Calu3 (cell line): ENCODE measurements around the gene SMURF1. TPM values are rescaled to one million over a fixed set of nuclear protein-coding genes. Genes with fewer than 3 reads are reported as not detected.

Source experiments
- BruUV-seq: library from RNA; stranded (reverse); fragments of 400-500 nt; replicated peaks from 2 replicates; lab custom pipeline; 2021; lab: Mats Ljungman, UMichigan
- CTCF ChIA-PET: fragments of 300-600 bp; sonication (Branson Sonifier 250); formaldehyde crosslinking; loops from one replicate; lab custom pipeline; 2022; ENCODE audit warnings: antibody characterized with exemption; lab: Charles Lee
- DNase-seq: peaks from one replicate; pipeline ENCODE4 v3.0.0; 2022
- H3K27ac Mint-ChIP-seq: one replicate; pipeline ENCODE4 v1.8.0; 2022; ENCODE audit warnings: mixed read lengths; ENCODE audit not compliant: unreplicated experiment
- H3K27me3 Mint-ChIP-seq: one replicate; pipeline ENCODE4 v1.8.0; 2022; ENCODE audit warnings: mixed read lengths; ENCODE audit not compliant: unreplicated experiment
- H3K36me3 Mint-ChIP-seq: one replicate; pipeline ENCODE4 v1.8.0; 2022; ENCODE audit warnings: mild to moderate bottlenecking, moderate library complexity, mixed read lengths; ENCODE audit not compliant: insufficient read depth, unreplicated experiment
- H3K4me1 Mint-ChIP-seq: one replicate; pipeline ENCODE4 v1.8.0; 2022; ENCODE audit warnings: mild to moderate bottlenecking, low read depth, mixed read lengths; ENCODE audit not compliant: unreplicated experiment
- H3K4me3 Mint-ChIP-seq: one replicate; pipeline ENCODE4 v1.8.0; 2022; ENCODE audit warnings: mild to moderate bottlenecking, low read depth, moderate library complexity, mixed read lengths; ENCODE audit not compliant: unreplicated experiment
- H3K9me3 Mint-ChIP-seq: one replicate; pipeline ENCODE4 v1.8.0; 2022; ENCODE audit warnings: low read depth, mixed read lengths; ENCODE audit not compliant: unreplicated experiment
- CTCF ChIP-seq: fragments of 200-600 bp; IDR thresholded peaks from one replicate; pipeline ENCODE4 v1.8.0; 2022; ENCODE audit warnings: antibody characterized with exemption; ENCODE audit not compliant: unreplicated experiment
- intact Hi-C: fragments of 100-400 bp; cut with micrococcal nuclease; formaldehyde crosslinking; loops from one replicate; pipeline ENCODE4 v1.10.0; 2022; ENCODE audit not compliant: unreplicated experiment
- total RNA-seq: library from RNA; stranded (reverse); gene quantifications from 2 replicates; pipeline ENCODE4 v1.2.3, GENCODE V29; 2022

The SMURF1 gene
- total RNA-seq, 1 experiment from 2014 or later: 29.7 TPM

DNA sequence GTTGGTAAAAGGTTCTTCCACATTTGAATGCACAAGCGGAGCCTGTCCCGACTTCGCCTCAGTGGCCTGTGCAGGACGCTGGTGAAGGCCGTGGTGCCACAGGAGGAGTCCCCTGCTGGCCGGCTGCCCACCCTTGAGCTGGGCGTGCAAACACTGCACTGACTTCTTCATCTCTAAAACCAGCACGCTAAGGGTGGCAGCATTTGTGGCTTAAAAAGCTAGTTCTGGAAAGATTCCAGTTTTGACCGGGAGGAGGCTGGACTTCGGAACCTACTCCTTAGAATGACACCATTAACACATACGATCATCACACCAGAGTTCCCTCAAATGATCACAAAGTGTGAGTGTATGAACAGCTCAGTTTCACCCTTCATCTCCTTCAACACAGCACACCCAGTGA, 102.4 kb downstream of the SMURF1 start:
- Mint-ChIP-seq H3K27me3 (no peaks in the 10 kb centered on the region), H3K9me3 (no peaks in the 10 kb centered on the region), H3K27ac (peak overlapping the region; percentile 63), H3K4me3 (no peak overlapping the region), H3K36me3 (peaks cover 85% of the 10 kb centered on the region), H3K4me1 (peaks cover 10% of the 10 kb centered on the region)
- no peak for TF ChIP-seq CTCF
- CTCF ChIA-PET: interaction anchor here (0.6 kb wide), 1 partner anchor 25 kb away, joined by 3 read pairs; no protein-coding TSS in a partner anchor
- intact Hi-C loops: loop anchor here (2.0 to 5.0 kb wide), 2 partner anchors 86 to 189 kb away; no protein-coding TSS in a partner anchor
- DNase-seq: no peak
- BruUV-seq: no TSS peak

GRCh38 chr7:99040104-99040958, 103.6 kb downstream of the SMURF1 start:
- Mint-ChIP-seq H3K36me3 (peaks cover 85% of the 10 kb centered on the region), H3K4me3 (no peak overlapping the region), H3K4me1 (peaks cover 10% of the 10 kb centered on the region), H3K27me3 (no peaks in the 10 kb centered on the region), H3K27ac (peak overlapping the region; percentile 42), H3K9me3 (no peaks in the 10 kb centered on the region)
- CTCF ChIA-PET: interaction anchor here (1.2 kb wide), 1 partner anchor 71 kb away, joined by 3 read pairs; no protein-coding TSS in a partner anchor
- DNase-seq: peak; percentile 80
- intact Hi-C loops: loop anchor here (1.0 to 5.0 kb wide), 3 partner anchors 87 to 273 kb away; no protein-coding TSS in a partner anchor
- no TSS peak for BruUV-seq
- peak; percentile 42 for TF ChIP-seq CTCF

- no peak overlapping the region for H3K27ac Mint-ChIP-seq
- peaks cover 10% of the 10 kb centered on the region for H3K4me1 Mint-ChIP-seq
- H3K36me3 Mint-ChIP-seq: peaks cover 82% of the 10 kb centered on the region
- no peak for TF ChIP-seq CTCF
- no TSS peak for BruUV-seq
- CTCF ChIA-PET: no interaction called here
- H3K9me3 Mint-ChIP-seq: no peaks in the 10 kb centered on the region
- no peaks in the 10 kb centered on the region for H3K27me3 Mint-ChIP-seq
- no peak for DNase-seq
- intact Hi-C loops: no loop called here
- no peak overlapping the region for H3K4me3 Mint-ChIP-seq
Measured at GRCh38 chr7:99039384-99039891, 104.5 kb downstream of the SMURF1 start.

DNA sequence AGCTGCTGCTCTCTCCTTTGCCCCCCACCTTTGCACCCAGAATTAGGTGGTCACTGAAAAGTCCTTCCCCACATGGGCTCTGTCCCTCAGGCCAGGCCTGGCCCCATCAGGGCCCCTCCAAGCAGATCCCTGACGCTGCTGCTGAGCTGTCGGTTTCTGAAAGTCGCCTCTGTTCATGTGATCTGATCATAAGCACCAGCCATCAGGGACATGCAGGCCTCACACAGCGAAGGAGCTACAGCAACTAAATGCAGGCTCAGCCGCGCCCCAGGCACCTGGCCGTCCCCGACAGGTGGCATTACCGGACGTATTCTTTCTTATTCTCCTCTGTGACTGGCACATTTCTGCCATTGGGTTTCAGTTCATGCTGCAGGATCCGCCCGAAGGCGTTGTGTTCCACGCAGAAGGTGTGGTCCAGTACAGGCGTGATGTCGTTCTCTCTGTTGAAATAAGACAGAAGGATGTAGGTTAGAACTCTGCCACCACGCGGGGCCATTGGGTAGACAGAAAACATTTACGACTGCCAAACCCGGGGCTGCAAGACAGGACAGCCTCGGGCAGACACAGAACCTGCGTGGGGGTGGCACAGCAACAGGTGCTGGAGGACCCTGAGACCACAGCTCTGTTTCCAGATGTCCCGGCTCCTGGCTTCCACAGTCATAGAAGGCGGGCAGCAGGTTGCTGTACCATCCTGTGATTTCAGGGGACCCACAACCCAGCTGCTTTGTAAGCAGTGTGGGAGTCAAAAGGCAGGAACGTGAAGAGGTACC, 105.6 kb downstream of the SMURF1 start:
- intact Hi-C loops: no loop called here
- H3K4me3 Mint-ChIP-seq: no peak overlapping the region
- no peaks in the 10 kb centered on the region for H3K27me3 Mint-ChIP-seq
- peaks cover 10% of the 10 kb centered on the region for H3K4me1 Mint-ChIP-seq
- DNase-seq: no peak
- peaks cover 70% of the 10 kb centered on the region for H3K36me3 Mint-ChIP-seq
- no peak overlapping the region for H3K27ac Mint-ChIP-seq
- BruUV-seq: no TSS peak
- TF ChIP-seq CTCF: no peak
- CTCF ChIA-PET: no interaction called here
- H3K9me3 Mint-ChIP-seq: no peaks in the 10 kb centered on the region
